ENCODE results near the gene AFF3. TPM values are rescaled to one million over a fixed set of nuclear protein-coding genes. Genes with fewer than 3 reads are reported as not detected.

The AFF3 gene
- total RNA-seq, 4 donors from 2014 or later, result 3.1 to 5.0 (median 3.7) TPM

- WGBS, result 63% methylated on average over 8 of the region's 8 CpGs
- H3K9me3 ChIP-seq, result no peaks in the 10 kb centered on the region
- H3K4me1 ChIP-seq, result no peaks in the 10 kb centered on the region
- H3K27ac ChIP-seq, result no peak overlapping the region
- H3K4me3 ChIP-seq, result no peak overlapping the region
- TF ChIP-seq POLR2A (IDR thresholded peaks at IDR 0.05) (no peak), EP300 (IDR thresholded peaks at IDR 0.05) (no peak), POLR2AphosphoS5 (IDR thresholded peaks at IDR 0.05) (no peak), CTCF (IDR thresholded peaks at IDR 0.05) (no peak)
- H3K36me3 ChIP-seq, result no peaks in the 10 kb centered on the region
- H3K27me3 ChIP-seq, result no peaks in the 10 kb centered on the region
- DNase-seq (ENCODE audit: low spot score in 2 of 2), result no peak
These were observed 16.2 kb downstream of the AFF3 start for GRCh38 chr2:100126201-100126600.

- Histone ChIP-seq H3K4me1 (no peaks in the 10 kb centered on the region), H3K4me3 (no peak overlapping the region), H3K27me3 (no peaks in the 10 kb centered on the region), H3K9me3 (no peaks in the 10 kb centered on the region), H3K36me3 (no peaks in the 10 kb centered on the region), H3K27ac (no peak overlapping the region)
- WGBS, result 94% methylated on average over 2 of the region's 2 CpGs
- DNase-seq (ENCODE audit: low spot score in 2 of 2), result no peak
- no peak for TF ChIP-seq POLR2AphosphoS5 (IDR thresholded peaks at IDR 0.05)
- no peak for TF ChIP-seq POLR2A (IDR thresholded peaks at IDR 0.05)
- TF ChIP-seq EP300 (IDR thresholded peaks at IDR 0.05), result no peak
- no peak for TF ChIP-seq CTCF (IDR thresholded peaks at IDR 0.05)
These were observed 16.8 kb downstream of the AFF3 start for GRCh38 chr2:100125626-100126025.

- Histone ChIP-seq H3K4me3 (no peak overlapping the region), H3K27ac (no peak overlapping the region), H3K4me1 (no peaks in the 10 kb centered on the region), H3K36me3 (no peaks in the 10 kb centered on the region), H3K9me3 (no peaks in the 10 kb centered on the region), H3K27me3 (no peaks in the 10 kb centered on the region)
- TF ChIP-seq POLR2AphosphoS5 (IDR thresholded peaks at IDR 0.05) (no peak), POLR2A (IDR thresholded peaks at IDR 0.05) (no peak), EP300 (IDR thresholded peaks at IDR 0.05) (no peak), CTCF (IDR thresholded peaks at IDR 0.05) (no peak)
- 68% methylated on average over 1 of the region's 1 CpG for WGBS
- DNase-seq (ENCODE audit: low spot score in 2 of 2), result no peak
These were observed 17.6 kb downstream of the AFF3 start for GRCh38 chr2:100124761-100125160.

GRCh38 chr2:100121124-100121718 lies 21.2 kb downstream of the AFF3 start:
- H3K4me1 ChIP-seq, result no peaks in the 10 kb centered on the region
- no peak for TF ChIP-seq POLR2A (IDR thresholded peaks at IDR 0.05)
- no peak for TF ChIP-seq POLR2AphosphoS5 (IDR thresholded peaks at IDR 0.05)
- TF ChIP-seq EP300 (IDR thresholded peaks at IDR 0.05), result no peak
- TF ChIP-seq CTCF (IDR thresholded peaks at IDR 0.05), result no peak
- no peak overlapping the region for H3K4me3 ChIP-seq
- no peaks in the 10 kb centered on the region for H3K36me3 ChIP-seq
- no peak for DNase-seq (ENCODE audit: low spot score in 2 of 2)
- 92% methylated on average over 4 of the region's 4 CpGs for WGBS
- no peaks in the 10 kb centered on the region for H3K27me3 ChIP-seq
- no peaks in the 10 kb centered on the region for H3K9me3 ChIP-seq
- H3K27ac ChIP-seq, result no peak overlapping the region

GRCh38 chr2:100119235-100119634 lies 23.2 kb downstream of the AFF3 start:
- no peaks in the 10 kb centered on the region for H3K27me3 ChIP-seq
- H3K9me3 ChIP-seq, result no peaks in the 10 kb centered on the region
- no peaks in the 10 kb centered on the region for H3K4me1 ChIP-seq

More at GRCh38 chr2:100119235-100119634, 23.2 kb downstream of the AFF3 start:
- DNase-seq (ENCODE audit: low spot score in 2 of 2), result no peak
- no peak overlapping the region for H3K4me3 ChIP-seq
- H3K27ac ChIP-seq, result no peak overlapping the region
- TF ChIP-seq CTCF (IDR thresholded peaks at IDR 0.05), result no peak
- TF ChIP-seq POLR2AphosphoS5 (IDR thresholded peaks at IDR 0.05), result no peak
- TF ChIP-seq EP300 (IDR thresholded peaks at IDR 0.05), result no peak
- TF ChIP-seq POLR2A (IDR thresholded peaks at IDR 0.05), result no peak
- no peaks in the 10 kb centered on the region for H3K36me3 ChIP-seq
- WGBS, result 35% methylated on average over 1 of the region's 1 CpG
